HCT116 (cell line): ENCODE data around the gene ATG4D. TPM values are rescaled to one million over a fixed set of nuclear protein-coding genes. Genes with fewer than 3 reads are reported as not detected.

Source experiments
- microRNA counts: library from miRNA; unstranded; fragments of <30 nt; microRNA quantifications from one replicate; lab custom pipeline; 2015
- microRNA-seq: library from miRNA; unstranded; fragments of <30 nt; microRNA quantifications from one replicate; pipeline ENCODE4, GENCODE V29; 2016; ENCODE audit warnings: borderline number of aligned reads
- total RNA-seq: library from RNA; stranded (reverse); gene quantifications from one replicate; pipeline ENCODE4 v1.2.1, GENCODE V29; 2021; ENCODE audit not compliant: unreplicated experiment
- TF ChIP-seq, protein P1 (sequence below): IDR thresholded peaks from 2 replicates; pipeline ENCODE4 v1.6.1; 2012; ENCODE audit warnings: low read depth

The ATG4D gene
- total RNA-seq, 1 experiment from 2014 or later, result 45.4 TPM

DNA sequence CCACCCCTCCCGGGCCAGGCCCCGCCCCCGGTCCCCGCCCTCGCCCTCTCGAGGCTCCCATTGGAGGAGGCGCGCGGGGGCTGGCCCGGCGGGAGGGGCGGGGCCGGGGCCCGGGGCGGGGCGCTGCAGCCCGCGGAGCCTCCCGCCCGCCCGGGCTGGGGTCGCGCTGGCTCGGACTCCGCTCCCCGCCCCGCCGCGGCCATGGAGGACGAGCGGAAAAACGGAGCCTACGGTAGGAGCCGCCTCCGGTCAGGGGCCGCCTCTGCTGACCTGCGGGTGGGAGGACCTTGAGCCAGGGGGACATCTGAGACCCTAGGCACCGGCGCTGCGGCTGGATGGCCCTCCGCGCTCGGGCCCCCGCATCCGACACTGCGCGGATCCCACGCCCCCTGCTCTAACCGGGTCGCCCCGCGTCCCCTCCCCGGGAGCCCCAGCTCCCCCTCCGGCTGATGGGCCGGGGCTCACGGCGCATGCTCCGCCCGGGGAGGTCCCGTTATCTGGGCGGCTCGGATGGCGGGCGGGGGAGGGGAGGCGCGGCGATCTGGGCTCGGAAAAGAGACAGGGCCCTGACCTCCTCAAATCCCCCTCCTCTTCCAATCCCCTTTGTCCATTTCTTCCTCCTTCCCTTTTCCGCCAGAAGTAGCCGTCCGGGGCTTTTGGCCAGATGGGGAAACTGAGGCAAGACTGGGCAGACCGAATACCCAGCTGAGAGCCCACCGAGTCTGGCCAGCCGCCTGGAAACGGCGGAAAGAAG is 58.8 kb downstream of the ATG4D start (continued):
- TF ChIP-seq, protein P1, sequence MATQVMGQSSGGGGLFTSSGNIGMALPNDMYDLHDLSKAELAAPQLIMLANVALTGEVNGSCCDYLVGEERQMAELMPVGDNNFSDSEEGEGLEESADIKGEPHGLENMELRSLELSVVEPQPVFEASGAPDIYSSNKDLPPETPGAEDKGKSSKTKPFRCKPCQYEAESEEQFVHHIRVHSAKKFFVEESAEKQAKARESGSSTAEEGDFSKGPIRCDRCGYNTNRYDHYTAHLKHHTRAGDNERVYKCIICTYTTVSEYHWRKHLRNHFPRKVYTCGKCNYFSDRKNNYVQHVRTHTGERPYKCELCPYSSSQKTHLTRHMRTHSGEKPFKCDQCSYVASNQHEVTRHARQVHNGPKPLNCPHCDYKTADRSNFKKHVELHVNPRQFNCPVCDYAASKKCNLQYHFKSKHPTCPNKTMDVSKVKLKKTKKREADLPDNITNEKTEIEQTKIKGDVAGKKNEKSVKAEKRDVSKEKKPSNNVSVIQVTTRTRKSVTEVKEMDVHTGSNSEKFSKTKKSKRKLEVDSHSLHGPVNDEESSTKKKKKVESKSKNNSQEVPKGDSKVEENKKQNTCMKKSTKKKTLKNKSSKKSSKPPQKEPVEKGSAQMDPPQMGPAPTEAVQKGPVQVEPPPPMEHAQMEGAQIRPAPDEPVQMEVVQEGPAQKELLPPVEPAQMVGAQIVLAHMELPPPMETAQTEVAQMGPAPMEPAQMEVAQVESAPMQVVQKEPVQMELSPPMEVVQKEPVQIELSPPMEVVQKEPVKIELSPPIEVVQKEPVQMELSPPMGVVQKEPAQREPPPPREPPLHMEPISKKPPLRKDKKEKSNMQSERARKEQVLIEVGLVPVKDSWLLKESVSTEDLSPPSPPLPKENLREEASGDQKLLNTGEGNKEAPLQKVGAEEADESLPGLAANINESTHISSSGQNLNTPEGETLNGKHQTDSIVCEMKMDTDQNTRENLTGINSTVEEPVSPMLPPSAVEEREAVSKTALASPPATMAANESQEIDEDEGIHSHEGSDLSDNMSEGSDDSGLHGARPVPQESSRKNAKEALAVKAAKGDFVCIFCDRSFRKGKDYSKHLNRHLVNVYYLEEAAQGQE, result no peak

MicroRNA genes within 50 kb of the gene (microRNA counts, 767-probe panel; counts per million panel counts)
- microRNA hsa-miR-1238 (lab: Ali Mortazavi, UCI), result not detected

Small RNA genes within 50 kb of the gene (microRNA-seq; reads per million reads assigned to microRNA genes)
- not detected for gene MIR1238

Other genes with a start within 250 kb of the ATG4D start
- 5.0 TPM for gene ZGLP1, start 234.1 kb upstream of the ATG4D start, total RNA-seq
- gene FDX2, start 227.9 kb upstream of the ATG4D start, total RNA-seq, result 21.0 TPM
- 71.0 TPM for gene RAVER1, start 210.4 kb upstream of the ATG4D start, total RNA-seq
- 8.3 TPM for gene ICAM3, start 204.3 kb upstream of the ATG4D start, total RNA-seq
- 110 TPM for gene TYK2, start 163.3 kb upstream of the ATG4D start, total RNA-seq
- 260 TPM for gene CDC37, start 140.4 kb upstream of the ATG4D start, total RNA-seq
- 33.7 TPM for gene PDE4A, start 123.4 kb upstream of the ATG4D start, total RNA-seq
- gene KEAP1, start 40.5 kb upstream of the ATG4D start, total RNA-seq, result 75.2 TPM
- 4.4 TPM for gene S1PR5, start 26.5 kb upstream of the ATG4D start, total RNA-seq
- 44.0 TPM for gene KRI1, start 22.1 kb downstream of the ATG4D start, total RNA-seq
- 13.8 TPM for gene CDKN2D, start 25.1 kb downstream of the ATG4D start, total RNA-seq
- 111 TPM for gene AP1M2, start 43.4 kb downstream of the ATG4D start, total RNA-seq
- 90.9 TPM for gene SLC44A2, start 81.6 kb downstream of the ATG4D start, total RNA-seq
- 430 TPM for gene ILF3, start 110.4 kb downstream of the ATG4D start, total RNA-seq
- 54.6 TPM for gene QTRT1, start 157.5 kb downstream of the ATG4D start, total RNA-seq
- gene DNM2, start 174.2 kb downstream of the ATG4D start, total RNA-seq, result 183 TPM